ENCODE results near the gene MDFI.
A peak's percentile ranks its signal among the peaks of the same experiment; 100 is the strongest.
"Not testable (repeated sequence)": the region's sequence is repeated elsewhere in the genome, so short reads cannot be mapped to it uniquely, and the experiment has no call there.

MDFI gene

DNA sequence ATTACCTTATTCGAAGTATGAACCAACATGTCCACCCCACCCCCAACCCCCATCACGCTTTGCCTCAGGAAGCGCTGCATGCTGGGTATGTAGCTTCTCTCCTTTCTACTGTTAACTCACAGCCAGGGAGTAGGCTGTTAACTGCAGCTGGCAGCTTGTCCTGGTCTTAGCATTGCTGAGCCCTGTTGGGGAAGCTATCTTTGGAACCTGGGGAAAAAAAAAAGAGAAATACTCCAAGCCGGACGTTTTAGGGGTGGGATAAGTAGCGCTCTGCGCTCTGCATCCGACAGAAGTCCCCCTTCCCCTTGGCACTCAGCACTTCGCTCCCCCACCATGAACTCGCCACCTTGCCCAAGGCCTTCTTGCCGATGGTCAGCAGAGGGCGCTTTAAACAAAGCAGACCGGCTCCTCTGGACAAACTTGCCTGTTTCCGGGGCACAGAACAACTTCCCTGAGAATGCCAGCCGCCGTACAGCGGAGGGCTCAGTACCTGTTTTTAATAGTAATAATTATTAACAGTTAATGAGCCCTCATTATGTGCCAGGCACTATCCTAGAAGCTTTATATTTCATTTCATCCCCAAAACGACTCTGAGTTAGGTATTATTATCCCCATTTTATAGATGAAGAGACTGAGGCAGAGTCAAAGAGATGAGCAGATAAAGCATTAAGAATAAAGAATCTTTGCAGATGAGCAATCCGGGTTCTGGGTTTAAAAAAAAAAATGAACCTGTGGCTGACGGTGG is 35.2 kb upstream of the MDFI start:
- peak; percentile 60 for DNase-seq (ENCODE audit: low read depth)

DNA sequence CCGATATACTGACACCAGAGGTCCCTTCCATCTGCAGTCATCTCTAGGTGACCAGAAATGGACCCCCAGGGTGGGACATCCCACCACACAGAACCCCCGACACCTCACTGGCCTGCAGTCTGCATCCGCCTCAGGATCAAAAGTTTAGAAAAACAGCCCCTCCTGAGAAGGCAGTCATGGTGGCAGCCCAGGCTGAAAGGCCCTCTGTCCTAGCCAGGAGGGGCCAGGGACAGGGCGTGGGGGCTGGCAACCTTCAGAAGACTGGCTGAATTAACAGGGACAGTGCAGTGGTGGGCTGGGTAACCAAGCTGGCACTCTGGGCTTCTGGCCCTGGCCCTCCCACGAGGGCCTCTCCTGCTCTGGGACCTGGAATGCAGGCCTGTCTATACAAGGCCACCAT is 34.3 kb upstream of the MDFI start:
- no peak for DNase-seq (ENCODE audit: low read depth)

DNA sequence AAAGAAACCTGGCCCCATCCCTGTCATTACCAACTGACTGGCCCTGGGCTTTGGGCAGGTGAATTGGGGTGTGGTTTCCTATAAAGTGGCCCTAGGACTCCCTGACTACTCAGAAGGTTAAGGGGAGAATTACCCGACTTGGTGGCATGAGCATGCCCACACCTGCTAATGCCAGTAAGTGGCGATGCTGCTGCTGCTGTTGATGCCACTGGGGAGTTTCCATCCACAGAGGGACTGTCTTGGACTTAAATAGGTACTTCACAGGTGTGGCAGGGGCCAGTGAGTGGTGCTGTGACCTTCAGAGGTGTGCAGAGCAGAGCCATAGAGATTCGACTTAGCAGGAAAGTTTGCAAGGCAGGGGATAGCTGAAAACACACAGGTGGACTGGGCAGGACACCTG is 32.6 kb upstream of the MDFI start:
- no peak for DNase-seq (ENCODE audit: low read depth)

- DNase-seq (ENCODE audit: low read depth), result no peak
These were observed 31.2 kb upstream of the MDFI start for GRCh38 chr6:41607036-41607435.

DNA sequence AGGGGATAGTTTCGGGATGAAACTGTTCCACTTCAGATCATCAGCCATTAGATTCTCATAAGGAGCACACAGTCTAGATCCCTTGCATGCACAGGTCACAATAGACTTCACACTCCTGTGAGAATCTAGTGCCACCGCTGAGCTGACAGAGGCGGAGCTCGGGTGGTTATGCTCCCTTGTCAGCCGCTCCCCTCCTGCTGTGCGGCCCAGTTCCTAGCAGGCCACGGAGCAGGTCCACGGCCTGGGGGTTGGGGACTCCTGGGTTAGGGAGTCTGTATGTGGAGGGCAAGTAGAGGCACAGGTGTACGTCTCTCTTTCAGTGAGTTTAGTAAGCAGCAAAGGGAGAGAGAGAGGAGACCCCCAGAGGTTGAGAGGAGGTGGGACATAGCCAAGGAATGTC is 30.5 kb upstream of the MDFI start:
- no peak for DNase-seq (ENCODE audit: low read depth)

DNA sequence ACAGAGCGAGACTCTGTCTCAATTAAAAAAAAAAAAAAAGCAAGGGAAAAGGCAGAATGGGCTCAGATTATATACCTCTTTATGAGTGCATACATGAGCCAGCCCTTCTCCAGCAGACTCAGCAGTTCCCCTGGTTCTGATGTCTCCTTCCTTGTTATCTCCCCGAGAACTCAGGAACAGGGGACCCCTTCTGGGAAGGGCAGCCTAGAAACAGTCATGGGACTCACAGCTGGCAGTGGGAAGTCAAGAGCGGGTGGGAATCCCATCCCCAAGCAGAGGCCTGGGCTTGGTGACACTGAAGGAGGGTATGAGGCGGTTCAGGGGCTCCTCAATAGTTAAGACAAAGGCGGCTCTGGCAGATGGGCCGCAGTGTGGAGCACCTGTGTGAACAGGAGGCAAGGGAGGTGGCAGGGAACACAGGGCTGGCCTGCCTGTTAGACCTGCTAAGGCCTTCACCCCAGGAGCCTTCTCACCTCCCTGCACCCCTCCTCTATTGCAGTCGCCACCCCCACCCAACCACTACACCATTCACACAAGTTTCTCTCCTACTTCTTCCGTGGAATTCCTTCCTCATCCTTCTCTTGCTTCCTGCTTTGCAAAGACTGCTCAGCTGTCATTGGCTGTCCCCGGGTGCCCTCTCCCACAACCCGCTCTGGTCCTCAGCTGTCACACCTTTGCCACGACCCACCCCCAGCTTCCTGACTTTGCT is 29.7 kb upstream of the MDFI start:
- DNase-seq (ENCODE audit: low read depth), result no peak

DNA sequence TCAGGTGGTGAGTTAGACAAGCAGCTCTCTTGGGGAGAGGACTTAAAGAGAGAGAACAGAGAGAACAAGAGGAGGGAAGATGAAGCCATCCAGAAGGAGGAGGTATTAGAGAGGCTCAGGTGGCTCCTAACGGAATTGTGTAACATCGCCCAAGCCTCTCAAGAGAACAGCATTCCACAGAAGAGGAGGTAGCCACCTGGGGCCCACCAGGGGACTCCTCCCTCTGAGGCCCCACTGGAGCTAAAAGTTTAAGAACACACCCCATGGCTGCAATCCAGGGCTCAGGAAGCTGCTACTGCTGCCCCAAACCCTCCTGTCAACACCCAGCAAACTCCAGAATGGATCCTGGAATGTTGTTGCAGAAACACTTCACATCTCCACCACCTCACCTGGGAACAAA is 23.6 kb upstream of the MDFI start:
- no peak for DNase-seq (ENCODE audit: low read depth)

DNA sequence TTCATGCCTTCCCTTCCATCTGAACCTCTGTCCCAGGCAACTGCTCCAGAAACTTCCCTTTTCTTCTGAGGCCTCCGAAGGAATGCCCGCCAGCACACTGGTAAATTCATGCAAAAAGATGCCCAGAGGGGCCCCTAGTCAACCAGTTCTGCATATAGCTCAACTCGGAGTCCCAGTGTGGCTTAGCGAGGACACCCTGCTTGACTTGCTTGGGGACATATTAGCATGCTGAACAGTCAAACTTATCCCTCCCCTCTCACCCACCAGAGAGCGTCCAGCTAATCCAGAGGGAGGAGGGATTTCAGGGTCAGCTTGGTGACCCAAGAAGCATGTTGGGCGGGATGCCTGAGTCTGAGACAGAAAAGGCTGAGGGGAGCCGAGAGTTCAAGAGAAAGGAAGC is 23.0 kb upstream of the MDFI start:
- no peak for DNase-seq (ENCODE audit: low read depth)

DNA sequence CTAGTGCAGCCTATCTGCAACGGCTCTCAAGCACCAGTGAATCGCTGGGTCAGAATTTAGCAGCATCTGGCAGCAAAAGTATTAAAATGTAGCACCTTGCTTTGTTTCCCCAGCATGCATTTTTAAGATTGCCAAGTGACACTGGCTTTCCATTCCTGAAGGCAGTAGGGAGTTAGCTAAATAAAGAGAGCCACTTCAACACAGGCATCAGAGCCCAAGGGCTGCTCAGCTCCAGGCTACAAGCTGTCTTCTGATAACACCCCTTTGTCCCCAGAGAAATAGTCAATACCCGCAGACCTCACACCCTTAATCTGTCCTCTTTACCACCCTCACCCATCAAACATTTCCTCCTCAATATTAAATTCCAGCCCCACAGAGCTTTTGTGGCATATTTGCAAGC is 19.7 kb upstream of the MDFI start:
- no peak for DNase-seq (ENCODE audit: low read depth)

GRCh38 chr6:41619193-41619592 is 19.1 kb upstream of the MDFI start:
- DNase-seq (ENCODE audit: low read depth), result not testable (repeated sequence)

GRCh38 chr6:41621367-41621766 is 16.9 kb upstream of the MDFI start:
- DNase-seq (ENCODE audit: low read depth), result no peak

DNA sequence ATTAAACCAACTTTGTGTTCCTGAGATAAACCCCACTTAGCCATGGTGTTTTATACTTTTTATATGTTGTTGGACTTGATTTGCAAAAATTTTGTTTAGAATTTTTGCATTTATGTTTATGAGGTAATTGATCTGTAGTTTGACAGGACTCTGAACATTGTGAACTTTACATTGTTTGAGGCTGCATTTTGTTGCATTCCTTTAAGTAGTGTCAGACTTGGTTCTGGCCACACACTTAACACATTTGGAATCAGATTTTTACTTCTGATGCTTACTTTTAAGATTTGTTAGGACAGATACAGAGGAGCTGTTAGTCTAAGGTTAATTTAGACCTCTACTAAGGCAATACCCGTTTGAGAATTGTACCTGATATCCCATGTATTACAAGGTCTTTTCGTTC is 16.5 kb upstream of the MDFI start:
- no peak for DNase-seq (ENCODE audit: low read depth)

GRCh38 chr6:41622206-41622988 is 15.9 kb upstream of the MDFI start:
- no peak for DNase-seq (ENCODE audit: low read depth)

DNA sequence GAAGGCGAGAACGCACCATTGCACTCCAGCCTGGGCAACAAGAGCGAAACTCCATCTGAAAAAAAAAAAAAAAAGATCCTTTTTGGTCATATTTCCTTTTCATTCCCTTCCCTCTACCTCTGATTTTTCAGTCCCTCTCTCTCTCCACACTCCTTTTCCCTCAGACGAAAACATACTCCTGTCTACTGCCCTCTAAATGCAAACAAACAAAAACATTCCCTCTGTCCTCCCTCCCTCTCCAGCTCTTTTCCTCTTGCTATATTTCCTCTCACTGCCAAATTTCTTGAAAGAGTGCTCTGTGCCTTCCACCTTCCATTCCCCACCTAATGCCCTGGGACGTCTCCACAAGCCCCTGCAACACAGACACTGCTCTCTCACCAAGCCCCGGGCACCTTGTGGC is 14.9 kb upstream of the MDFI start:
- no peak for DNase-seq (ENCODE audit: low read depth)

DNA sequence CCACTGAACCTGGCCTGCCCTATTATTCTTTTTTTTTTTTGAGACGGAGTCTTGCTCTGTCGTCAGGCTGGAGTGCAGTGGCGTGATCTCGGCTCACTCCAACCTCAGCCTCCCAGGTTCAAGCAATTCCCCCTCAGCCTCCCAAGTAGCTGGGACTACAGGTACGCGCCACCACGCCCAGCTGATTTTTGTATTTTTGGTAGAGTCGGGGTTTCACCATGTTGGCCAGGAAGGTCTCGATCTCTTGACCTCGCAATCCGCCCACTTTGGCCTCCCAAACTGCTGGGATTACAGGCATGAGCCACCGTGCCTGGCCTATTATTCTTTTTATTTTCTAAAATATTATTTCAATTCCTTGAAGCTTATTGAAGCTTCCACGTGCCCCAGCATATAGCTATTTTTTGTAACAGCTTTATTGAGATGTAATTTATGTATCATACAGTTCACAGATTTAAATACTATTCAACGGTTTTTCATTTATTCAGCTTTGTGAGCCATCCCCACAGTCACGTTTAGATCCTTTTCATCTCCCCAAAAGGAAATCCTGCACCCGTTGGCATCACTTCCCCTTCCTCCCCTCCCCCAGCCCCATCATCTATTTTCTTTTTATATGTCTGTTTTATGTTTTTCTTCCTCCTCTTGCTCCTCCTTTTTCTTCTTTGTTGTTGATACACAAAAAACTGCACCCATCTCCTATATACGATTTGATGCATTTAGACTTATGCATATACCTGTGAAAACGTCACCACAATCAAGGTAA is 13.5 kb upstream of the MDFI start:
- no peak for DNase-seq (ENCODE audit: low read depth)

GRCh38 chr6:41625442-41625841 is 12.8 kb upstream of the MDFI start:
- no peak for DNase-seq (ENCODE audit: low read depth)

DNA sequence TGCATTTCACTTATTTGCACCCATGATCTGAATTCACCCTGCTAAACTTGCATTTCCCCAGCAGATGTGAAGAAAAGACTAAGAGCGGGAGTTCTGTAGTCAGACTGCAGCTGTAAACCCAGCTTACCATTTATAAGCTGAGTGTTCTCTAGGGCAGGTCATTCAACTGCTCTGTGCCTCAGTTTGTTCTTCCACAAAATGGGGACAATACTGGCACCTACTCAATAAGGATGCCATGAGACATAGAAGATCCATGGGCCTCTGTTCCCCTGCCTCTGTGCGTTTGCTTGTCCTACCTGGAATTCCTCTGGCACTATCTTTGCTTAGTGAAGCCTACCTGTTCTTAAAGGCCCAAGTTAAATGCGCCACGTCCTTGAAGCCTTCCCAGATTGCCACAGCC is 12.2 kb upstream of the MDFI start:
- DNase-seq (ENCODE audit: low read depth), result no peak

- DNase-seq (ENCODE audit: low read depth), result no peak
These were observed 11.4 kb upstream of the MDFI start for GRCh38 chr6:41626917-41627316.

DNA sequence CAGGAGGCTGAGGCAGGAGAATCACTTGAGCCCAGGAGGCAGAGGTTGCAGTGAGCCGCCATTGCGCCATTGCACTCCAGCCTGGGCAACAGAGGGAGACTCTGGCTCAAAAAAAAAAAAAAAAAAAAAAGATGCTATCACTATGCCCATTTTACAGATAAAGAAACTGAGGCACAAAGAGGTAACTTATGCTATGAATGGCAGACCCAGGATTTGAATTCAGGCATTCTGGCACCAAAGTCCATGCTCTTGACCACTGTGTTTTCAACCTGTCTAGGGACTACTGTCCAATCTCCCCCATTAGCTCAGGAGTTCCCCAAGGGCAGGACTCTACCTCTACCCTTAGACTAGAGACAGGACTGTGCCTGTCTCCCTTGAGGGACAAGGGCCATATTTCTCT is 9.1 kb upstream of the MDFI start:
- DNase-seq (ENCODE audit: low read depth), result no peak

GRCh38 chr6:41630069-41630468 is 8.2 kb upstream of the MDFI start:
- no peak for DNase-seq (ENCODE audit: low read depth)

DNA sequence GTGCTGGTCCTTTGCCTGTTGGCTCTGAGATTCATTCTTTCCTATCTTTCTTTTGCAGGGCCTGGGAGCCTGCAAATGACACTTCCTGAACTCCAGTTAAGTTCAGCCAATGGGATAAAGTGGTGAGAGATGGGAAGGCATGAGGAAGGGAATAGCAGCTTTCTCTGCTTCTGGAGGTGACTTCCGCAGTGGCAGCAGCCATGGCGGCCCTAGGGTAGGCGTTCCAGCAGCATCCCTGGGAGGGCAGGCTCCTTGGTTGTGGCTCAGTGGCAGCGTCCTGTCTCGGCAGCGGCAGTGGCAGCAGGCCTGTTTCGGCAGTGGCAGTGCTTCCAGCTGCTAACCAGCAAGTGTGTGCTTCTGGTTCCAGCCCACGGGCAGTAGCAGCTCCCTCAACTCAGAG is 7.3 kb upstream of the MDFI start:
- no peak for DNase-seq (ENCODE audit: low read depth)

DNA sequence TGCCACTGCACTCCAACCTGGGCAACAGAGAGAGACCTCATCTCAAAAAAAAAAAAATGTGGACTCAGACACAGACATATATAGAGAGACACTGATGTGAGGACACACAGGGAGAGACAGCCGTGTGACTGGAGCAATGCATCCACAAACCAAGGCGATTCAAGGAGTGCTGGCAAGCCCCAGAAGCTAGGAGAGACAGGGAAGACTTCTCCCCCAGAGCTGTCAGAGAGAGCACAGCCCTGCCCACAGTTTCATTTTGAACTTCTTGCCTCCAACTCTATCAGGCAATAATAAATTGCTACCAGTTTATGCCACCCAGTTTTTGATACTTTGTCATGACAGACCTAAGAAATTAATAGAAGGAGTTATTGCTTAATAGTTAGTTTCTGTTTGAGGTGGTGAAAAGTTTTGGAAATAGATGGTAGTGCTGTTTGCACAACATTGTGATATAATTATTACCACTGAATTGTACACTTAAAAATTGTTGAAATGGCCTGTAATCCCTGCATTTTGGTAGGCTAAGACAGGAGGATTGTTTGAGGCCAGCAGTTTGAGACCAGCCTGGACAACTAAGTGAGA is 5.1 kb upstream of the MDFI start:
- no peak for DNase-seq (ENCODE audit: low read depth)
